IgD-negative memory B cell (primary cell): ENCODE results near the gene SLC35G1. TPM values are rescaled to one million over a fixed set of nuclear protein-coding genes. Genes with fewer than 3 reads are reported as not detected.

Experiments
- polyA plus RNA-seq: library from polyadenylated mRNA; unstranded; fragments of 300-500 nt; fragmentation: Illumina TruSeq; gene quantifications from one replicate; pipeline ENCODE4 v1.2.3, GENCODE V29; 2021

SLC35G1 gene
- polyA plus RNA-seq, 1 donor from 2014 or later = 0.63 TPM

Other genes starting within 250 kb of the SLC35G1 start
- gene FRA10AC1, start 191.4 kb upstream of the SLC35G1 start, polyA plus RNA-seq = 5.9 TPM
- not detected for gene LGI1, start 136.0 kb upstream of the SLC35G1 start, polyA plus RNA-seq
- gene PLCE1, start 100.0 kb downstream of the SLC35G1 start, polyA plus RNA-seq = 0.49 TPM